HL-60/S4 treated with phorbol 12-myristate 13-acetate at 8.2 ng/mL for 4 days and 3 days (cell line): ENCODE data around the gene APC2.

Experiments used
- in situ Hi-C: fragments of 300-500 bp; cut with MboI; formaldehyde crosslinking; loops from 2 replicates; pipeline ENCODE4 v1.15.0; 2022; ENCODE audit warnings: low sequenced_read_pairs

APC2 gene

DNA sequence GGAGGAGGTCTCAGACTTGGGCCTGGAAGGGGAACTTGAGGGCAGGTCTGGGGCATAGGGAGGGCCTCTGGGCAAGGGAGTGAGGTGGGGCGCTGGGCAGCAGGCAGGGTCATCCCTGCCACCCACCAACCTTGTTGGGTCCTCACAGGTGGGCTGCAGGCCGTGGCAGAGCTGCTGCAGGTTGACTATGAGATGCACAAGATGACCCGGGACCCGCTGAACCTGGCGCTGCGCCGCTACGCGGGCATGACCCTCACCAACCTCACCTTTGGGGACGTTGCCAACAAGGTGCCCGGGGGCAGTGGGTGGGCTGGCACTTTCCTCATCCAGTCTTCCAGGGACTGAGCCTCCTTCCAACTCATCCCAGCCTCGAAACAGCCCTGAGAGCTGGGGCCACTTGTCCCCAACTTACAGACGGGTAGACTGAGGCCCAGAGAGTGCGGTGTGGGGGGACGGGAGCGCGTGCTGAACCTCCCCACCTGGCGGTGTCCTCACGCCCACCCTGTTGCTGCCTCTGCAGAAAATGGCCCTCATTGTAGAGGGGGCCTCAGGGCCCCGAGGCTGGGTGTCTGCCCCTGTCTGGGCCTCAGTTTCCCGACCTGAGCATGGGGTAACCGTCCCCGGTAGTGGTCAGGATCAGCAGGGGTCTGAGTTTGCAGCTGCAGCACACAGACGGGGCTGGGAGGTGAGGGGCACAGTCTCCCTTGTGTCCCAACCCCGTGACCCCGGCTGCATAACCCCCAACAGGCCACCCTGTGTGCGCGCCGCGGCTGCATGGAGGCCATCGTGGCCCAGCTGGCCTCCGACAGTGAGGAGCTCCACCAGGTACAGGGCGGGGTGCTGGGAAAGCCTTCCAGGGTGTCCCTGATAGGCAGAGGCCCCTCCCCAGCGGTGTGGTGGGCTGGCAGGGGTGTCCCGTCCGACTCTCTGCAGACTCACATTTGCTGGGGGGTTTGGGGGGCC, 10.4 kb downstream of the APC2 start:
- in situ Hi-C loops, result no loop called here

DNA sequence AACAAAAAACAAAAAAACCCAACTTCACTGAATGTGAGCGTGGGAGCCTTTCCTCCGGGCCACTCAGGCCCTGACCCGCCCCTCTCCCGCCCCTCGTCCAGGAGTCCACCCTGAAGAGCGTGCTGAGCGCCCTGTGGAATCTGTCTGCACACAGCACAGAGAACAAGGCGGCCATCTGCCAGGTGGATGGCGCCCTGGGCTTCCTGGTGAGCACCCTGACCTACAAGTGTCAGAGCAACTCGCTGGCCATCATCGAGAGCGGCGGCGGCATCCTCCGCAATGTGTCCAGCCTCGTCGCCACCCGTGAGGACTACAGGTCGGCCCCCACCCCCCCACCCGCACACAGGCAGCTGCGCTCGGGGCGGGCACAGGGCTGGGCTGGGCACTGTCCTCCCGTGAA, 11.9 kb downstream of the APC2 start:
- in situ Hi-C loops, result no loop called here

DNA sequence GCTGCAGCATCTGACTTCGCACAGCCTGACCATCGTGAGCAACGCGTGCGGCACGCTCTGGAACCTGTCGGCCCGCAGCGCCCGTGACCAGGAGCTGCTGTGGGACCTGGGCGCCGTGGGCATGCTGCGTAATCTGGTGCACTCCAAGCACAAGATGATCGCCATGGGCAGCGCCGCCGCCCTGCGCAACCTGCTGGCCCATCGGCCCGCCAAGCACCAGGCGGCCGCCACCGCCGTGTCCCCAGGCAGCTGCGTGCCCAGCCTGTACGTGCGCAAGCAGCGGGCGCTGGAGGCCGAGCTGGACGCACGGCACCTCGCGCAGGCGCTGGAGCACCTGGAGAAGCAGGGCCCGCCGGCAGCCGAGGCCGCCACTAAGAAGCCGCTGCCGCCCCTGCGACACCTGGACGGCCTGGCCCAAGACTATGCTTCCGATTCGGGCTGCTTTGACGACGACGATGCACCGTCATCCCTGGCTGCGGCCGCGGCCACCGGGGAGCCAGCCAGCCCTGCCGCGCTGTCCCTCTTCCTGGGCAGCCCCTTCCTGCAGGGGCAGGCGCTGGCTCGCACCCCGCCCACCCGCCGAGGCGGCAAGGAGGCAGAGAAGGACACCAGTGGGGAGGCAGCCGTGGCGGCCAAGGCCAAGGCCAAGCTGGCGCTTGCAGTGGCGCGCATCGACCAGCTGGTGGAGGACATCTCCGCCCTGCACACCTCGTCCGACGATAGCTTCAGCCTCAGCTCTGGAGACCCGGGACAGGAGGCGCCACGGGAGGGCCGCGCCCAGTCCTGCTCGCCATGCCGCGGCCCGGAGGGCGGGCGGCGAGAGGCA, 15.5 kb downstream of the APC2 start:
- in situ Hi-C loops, result no loop called here

DNA sequence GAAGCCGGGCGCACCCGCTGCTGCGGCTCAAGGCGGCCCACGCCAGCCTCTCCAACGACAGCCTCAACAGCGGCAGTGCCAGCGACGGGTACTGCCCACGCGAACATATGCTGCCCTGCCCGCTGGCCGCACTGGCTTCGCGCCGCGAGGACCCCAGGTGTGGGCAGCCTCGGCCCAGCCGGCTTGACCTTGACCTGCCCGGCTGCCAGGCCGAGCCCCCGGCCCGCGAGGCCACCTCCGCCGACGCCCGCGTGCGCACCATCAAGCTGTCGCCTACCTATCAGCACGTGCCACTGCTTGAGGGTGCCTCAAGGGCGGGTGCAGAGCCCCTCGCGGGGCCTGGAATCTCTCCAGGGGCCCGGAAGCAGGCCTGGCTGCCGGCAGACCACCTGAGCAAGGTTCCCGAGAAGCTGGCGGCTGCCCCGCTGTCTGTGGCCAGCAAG, 16.1 kb downstream of the APC2 start:
- in situ Hi-C loops, result no loop called here

DNA sequence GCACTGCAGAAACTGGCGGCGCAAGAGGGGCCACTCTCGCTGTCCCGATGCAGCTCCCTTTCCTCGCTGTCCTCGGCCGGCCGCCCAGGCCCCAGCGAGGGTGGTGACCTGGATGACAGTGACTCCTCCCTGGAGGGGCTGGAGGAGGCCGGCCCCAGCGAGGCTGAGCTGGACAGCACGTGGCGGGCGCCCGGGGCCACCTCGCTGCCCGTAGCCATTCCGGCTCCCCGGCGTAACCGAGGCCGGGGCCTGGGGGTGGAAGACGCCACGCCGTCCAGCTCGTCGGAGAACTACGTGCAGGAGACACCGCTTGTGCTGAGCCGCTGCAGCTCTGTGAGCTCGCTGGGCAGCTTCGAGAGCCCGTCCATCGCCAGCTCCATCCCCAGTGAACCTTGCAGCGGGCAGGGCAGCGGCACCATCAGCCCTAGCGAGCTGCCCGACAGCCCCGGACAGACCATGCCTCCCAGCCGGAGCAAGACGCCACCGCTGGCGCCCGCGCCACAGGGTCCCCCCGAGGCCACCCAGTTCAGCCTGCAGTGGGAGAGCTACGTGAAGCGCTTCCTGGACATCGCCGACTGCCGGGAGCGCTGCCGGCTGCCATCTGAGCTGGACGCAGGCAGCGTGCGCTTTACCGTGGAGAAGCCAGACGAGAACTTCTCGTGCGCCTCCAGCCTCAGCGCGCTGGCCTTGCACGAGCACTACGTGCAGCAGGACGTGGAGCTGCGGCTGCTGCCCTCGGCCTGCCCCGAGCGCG, 16.7 kb downstream of the APC2 start:
- in situ Hi-C loops, result no loop called here

DNA sequence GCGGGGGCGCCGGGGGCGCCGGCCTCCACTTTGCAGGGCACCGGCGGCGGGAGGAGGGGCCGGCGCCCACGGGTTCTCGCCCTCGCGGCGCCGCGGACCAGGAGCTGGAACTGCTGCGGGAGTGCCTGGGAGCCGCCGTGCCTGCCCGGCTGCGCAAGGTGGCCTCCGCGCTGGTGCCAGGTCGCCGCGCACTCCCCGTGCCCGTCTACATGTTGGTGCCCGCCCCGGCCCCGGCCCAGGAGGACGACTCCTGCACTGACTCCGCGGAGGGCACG, 17.2 kb downstream of the APC2 start:
- in situ Hi-C loops, result no loop called here

DNA sequence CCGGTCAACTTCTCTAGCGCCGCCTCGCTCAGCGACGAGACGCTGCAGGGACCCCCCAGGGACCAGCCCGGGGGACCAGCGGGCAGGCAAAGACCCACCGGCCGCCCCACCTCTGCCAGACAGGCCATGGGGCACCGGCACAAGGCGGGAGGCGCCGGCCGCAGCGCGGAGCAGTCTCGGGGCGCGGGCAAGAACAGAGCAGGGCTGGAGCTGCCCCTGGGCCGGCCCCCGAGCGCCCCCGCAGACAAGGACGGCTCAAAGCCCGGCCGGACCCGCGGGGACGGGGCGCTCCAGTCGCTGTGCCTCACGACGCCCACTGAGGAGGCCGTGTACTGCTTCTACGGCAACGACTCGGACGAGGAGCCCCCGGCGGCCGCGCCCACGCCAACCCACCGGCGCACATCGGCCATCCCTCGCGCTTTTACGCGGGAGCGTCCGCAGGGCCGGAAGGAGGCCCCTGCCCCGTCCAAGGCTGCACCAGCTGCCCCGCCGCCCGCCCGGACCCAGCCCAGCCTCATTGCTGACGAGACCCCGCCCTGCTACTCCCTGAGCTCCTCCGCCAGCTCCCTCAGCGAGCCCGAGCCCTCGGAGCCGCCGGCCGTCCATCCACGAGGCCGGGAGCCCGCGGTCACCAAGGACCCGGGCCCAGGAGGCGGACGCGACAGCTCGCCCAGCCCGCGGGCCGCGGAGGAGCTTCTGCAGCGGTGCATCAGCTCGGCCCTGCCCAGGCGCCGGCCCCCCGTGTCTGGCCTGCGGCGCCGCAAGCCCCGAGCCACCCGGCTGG, 17.8 kb downstream of the APC2 start:
- in situ Hi-C loops, result no loop called here

DNA sequence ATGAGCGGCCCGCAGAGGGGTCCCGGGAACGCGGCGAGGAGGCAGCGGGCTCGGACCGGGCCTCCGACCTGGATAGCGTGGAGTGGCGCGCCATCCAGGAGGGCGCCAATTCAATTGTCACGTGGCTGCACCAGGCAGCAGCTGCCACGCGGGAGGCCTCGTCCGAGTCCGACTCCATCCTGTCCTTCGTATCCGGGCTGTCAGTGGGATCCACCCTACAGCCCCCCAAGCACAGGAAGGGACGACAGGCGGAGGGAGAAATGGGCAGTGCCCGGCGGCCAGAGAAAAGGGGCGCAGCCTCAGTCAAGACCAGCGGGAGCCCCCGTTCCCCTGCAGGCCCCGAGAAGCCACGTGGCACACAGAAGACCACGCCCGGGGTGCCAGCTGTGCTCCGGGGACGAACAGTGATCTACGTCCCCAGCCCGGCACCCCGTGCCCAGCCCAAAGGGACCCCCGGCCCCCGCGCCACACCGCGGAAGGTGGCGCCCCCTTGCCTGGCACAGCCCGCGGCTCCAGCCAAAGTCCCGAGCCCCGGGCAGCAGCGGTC, 18.4 kb downstream of the APC2 start:
- in situ Hi-C loops, result no loop called here

DNA sequence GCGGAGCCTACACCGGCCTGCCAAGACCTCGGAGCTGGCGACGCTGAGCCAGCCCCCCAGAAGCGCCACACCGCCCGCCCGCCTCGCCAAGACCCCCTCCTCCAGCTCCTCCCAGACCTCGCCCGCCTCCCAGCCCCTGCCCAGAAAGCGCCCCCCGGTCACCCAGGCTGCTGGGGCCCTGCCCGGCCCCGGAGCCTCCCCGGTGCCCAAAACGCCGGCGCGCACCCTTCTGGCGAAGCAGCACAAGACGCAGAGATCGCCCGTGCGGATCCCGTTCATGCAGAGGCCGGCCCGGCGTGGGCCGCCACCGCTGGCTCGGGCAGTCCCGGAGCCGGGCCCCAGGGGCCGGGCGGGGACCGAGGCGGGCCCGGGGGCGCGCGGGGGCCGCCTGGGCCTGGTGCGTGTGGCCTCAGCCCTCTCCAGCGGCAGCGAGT, 18.9 kb downstream of the APC2 start:
- in situ Hi-C loops, result no loop called here

DNA sequence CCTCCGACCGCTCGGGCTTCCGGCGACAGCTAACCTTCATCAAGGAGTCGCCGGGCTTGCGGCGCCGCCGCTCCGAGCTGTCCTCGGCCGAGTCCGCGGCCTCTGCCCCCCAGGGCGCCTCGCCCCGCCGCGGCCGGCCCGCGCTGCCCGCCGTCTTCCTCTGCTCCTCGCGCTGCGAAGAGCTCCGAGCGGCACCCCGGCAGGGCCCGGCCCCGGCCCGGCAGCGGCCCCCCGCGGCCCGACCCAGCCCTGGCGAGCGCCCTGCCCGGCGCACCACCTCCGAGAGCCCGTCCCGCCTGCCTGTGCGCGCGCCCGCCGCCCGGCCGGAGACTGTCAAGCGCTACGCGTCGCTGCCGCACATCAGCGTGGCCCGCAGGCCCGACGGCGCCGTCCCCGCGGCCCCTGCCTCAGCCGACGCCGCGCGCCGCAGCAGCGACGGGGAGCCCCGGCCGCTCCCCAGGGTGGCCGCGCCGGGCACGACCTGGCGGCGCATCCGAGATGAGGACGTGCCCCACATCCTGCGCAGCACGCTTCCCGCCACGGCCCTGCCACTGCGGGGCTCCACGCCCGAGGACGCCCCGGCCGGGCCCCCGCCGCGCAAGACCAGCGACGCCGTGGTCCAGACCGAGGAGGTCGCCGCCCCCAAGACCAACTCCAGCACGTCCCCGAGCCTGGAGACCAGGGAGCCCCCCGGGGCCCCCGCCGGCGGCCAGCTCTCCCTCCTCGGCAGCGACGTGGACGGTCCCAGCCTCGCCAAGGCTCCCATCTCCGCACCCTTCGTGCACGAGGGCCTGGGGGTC, 19.5 kb downstream of the APC2 start:
- in situ Hi-C loops, result no loop called here

DNA sequence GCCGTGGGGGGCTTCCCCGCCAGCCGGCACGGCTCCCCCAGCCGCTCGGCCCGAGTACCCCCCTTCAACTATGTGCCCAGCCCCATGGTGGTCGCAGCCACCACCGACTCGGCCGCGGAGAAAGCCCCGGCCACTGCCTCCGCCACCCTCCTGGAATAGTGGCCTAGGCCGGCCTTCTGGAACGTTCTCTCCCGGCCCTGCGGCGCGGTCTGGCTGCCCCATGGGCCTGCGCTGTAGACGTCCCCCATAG, 20.1 kb downstream of the APC2 start:
- in situ Hi-C loops, result no loop called here

DNA sequence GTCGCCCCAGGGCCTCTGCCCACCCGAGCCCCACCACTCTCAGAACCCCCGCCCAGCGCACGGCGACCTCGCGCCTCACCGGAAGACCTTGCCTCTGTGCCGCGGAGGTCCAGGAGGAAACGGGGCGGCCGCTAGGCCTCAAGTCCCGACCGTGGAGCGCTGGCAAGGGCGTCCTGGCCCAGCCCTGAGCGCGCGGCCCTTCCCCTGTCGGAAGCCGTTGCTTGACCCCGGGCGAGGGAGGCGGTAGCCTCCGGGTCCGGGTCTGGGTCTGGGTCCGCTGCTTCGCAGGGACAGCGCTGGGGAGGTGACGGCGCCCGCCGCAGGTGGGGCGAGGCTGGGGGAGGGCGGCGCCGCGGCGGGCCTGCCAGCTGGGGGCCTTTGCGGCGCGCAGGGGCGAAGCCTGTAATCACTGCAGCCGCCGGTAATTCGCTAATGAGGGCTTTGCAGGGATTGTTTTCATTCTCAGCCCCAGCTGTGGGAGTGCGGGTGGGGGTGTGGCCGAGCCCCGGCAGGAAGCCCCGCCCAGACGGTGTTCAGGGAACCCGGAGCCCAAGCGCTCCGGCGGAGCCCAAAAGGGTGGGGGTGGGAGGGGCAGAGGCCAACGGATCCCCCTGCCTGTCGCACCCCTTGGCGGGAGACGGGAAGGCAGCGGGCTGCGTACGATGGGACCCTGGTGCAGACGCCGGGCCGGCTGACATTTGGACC, 20.5 kb downstream of the APC2 start:
- in situ Hi-C loops, result no loop called here

DNA sequence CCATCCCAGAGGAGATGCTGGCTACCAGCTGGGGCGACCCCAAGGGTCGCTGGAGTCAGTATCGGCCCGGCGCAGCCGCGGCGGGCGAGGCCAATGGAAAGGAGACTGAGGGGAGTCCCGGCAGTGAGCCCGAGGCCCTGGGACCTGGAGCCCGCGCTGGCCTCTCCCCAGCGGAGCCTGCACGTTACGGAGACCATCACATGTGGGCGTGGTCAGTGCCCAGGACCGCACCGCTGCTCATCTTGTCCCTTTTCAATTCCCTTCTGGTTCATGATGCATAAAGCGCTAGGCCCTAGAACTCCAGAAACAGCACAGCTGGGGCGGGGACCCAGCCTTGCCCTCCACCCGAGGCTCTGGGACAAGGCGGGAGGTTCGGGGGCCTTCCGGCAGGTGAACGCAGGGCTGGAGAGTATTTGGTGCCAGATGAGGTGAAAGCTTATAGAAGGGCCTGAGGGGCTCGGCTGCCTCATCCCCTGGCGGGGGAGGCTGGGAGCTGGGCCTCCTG, 21.1 kb downstream of the APC2 start:
- in situ Hi-C loops, result no loop called here

DNA sequence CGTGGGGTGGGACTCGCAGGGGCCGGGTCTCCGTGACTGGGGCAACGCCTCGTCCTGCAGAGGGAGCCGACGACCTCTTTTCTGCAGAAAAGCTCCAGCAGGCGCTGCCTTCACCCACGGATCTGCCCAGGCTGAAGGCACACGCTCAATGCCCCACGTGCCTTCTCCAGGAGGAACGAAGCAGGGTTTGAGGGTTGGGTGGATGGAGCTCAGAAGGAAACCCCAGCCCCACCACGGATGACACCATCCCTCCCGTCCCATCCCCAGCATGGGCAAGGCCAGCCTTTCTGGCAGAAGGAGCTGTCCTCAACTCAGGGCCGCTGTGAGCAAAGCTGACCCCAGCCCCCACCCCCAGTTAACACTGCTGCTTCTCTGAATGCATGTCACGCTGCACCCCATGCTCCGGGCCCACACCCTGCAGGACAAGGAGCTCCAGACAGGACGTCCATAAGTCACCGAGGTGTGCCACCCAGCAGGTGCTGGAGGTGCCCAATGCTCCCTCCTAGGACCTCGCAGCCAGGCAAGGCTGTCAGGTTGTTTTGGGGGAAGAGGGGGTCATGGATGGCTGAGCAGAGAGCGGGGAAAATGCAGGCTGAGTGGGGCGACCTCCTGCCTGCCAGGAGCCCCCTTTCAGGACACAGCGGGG, 21.7 kb downstream of the APC2 start:
- in situ Hi-C loops, result no loop called here

DNA sequence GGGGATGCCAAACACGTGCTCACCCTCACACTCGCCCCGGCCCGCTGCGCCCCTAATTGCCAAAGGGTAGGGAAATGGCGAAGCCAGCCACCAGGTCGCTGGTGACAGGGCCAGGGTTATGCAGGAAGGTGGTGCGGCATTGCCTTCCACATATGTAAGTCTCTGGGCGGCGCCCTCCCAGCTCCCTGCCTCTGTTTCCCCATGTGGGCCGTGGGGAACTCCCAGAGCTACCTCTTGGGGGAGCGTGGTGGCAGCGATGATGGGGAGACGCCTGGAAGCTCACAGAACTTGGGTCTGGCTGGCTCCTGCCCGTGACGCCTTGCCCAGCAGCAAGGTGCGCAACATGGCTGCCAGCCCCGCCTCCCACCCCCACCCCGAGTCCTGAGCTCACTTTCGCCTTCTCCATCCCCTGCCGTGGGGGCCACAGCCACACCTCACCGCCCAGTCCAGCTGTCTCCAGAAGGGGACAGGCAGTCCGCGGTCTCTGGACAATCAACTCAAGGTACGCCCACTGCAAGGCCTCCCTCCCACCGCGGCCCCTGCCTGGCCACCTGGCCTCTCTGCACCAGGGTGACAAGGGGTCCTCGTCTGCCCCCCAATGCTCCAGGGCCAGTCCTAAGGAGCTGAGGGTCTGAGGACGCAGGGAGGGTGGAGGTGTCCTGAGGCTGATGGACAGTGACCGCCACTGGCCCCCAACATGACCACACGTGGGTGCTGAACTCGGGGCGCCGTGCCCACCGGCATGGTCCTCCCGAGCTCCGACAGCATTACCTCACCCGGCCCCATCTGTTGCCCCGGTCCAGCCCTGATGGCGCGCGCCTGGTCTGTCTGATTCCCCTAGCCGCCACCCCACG, 22.5 kb downstream of the APC2 start:
- in situ Hi-C loops, result no loop called here

DNA sequence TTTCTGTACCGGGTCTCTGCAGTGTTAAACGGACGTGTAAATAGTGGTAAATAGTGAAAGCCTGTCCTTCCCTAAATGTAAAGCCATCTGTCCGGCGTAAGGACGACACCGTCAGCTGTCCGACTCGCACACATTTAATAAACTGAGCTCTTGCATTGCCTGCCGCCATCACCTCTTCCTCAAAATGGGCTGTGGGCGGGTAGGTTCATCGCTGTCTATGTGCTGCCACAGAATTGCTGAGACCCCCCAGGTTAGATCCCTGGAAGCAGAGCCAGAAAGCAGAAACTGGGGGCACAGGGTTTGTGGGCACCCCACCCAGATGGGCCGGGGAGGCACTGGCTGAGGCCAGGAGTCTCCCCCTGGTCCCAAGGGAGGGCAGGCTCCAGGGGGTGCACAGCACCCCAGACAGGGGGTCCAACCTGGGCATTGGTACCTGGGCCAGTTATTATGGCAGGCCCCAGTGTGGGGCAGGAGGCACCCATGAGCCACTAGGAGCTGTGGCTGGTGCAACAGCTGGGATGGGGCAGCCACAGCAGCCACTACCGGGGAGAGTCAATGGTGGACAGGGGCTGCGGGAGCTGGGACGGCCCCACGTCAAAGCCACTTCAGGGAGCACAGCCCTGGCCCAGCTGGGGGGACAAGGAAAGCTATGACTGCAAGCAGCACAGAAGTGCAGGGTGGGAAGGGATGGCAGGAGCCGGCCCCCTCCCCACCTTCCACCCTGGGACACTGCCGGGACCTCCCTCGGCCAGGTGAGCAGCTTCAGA, 23.3 kb downstream of the APC2 start:
- in situ Hi-C loops, result no loop called here
